Colonic mucosa (tissue), 4 donors: Measurements from ENCODE around the gene SCRT2. TPM values are rescaled to one million over a fixed set of nuclear protein-coding genes. Genes with fewer than 3 reads are reported as not detected.

Experiments
- DNase-seq: peaks from one replicate; pipeline ENCODE4 v3.0.0-alpha.2; 2020
- H3K27ac ChIP-seq: fragments of 200-600 bp; one replicate; pipeline ENCODE4 v1.8.0; 2021
- H3K27me3 ChIP-seq: fragments of 200-600 bp; one replicate; pipeline ENCODE4 v1.8.0; 2021
- H3K36me3 ChIP-seq: fragments of 200-600 bp; one replicate; pipeline ENCODE4 v1.8.0; 2021
- H3K4me1 ChIP-seq: fragments of 200-600 bp; one replicate; pipeline ENCODE4 v1.8.0; 2021; ENCODE audit warnings: mild to moderate bottlenecking
- H3K4me3 ChIP-seq: fragments of 200-600 bp; one replicate; pipeline ENCODE4 v1.8.0; 2021
- H3K9ac ChIP-seq, 2 donors: one replicate each; pipeline ENCODE4 v1.7.0; 2013; ENCODE audit warnings: control low read depth in 2 of 2, low read depth in 2 of 2, low read length in 2 of 2
- H3K9me3 ChIP-seq: fragments of 200-600 bp; one replicate; pipeline ENCODE4 v1.8.0; 2021
- intact Hi-C: fragments of 100-400 bp; cut with DNase I; formaldehyde crosslinking; loops from one replicate; pipeline ENCODE4 v1.14.1; 2022
- total RNA-seq, 2 donors: library from RNA; stranded (reverse); fragmentation: NEBNext Ultra II Directional in 1 of 2; extraction: Animal tissue kit (Norgen Biotek cat#: 25700) in 1 of 2; gene quantifications; one replicate each; pipeline ENCODE4 v1.2.1, GENCODE V29; 2021
- TF ChIP-seq, protein P1 (sequence below): fragments of 200-600 bp; IDR thresholded peaks from one replicate; pipeline ENCODE4 v1.8.0; 2022; ENCODE audit warnings: antibody characterized with exemption, mild to moderate bottlenecking
- donor health status: healthy.
- donor health status: DM: no; HTN: no; CAD: no.
- donor health status: DM: no; HTN: no; CAD: no.

Gene SCRT2
- total RNA-seq, 2 donors from 2014 or later = not detected

DNA sequence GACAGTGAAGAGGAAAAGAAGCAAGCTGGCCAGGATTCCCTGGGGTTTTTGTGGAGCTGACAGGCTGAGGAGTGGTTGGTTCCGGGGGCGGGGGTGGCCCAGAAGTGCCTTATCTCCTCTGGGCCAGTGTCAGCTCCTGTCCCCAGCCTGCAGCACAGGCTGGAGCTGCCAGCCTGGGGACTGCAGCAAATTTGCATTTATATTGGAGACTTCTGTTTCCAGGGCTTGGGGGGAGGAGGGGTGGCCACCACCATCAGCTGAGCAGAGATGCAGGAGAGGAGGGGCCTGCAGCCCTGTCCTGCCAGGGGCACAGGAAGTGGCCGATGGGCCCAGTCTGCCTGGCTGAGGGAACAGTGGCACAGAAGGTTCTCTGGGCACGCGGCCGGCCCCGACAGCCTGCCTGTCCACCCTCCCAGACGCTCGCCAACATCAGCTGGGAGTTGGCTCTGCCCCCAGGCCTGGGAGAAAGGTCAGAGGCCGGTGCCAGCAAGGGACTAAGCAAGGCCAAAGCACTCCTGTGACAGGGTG lies 24.3 kb upstream of the SCRT2 start:
- intact Hi-C loops = no loop called here
- no peak overlapping the region for H3K27ac ChIP-seq
- no peak overlapping the region for H3K9ac ChIP-seq
- no peak overlapping the region for H3K4me3 ChIP-seq
- H3K4me1 ChIP-seq = no peaks in the 10 kb centered on the region
- no peaks in the 10 kb centered on the region for H3K27me3 ChIP-seq
- TF ChIP-seq, protein P1, sequence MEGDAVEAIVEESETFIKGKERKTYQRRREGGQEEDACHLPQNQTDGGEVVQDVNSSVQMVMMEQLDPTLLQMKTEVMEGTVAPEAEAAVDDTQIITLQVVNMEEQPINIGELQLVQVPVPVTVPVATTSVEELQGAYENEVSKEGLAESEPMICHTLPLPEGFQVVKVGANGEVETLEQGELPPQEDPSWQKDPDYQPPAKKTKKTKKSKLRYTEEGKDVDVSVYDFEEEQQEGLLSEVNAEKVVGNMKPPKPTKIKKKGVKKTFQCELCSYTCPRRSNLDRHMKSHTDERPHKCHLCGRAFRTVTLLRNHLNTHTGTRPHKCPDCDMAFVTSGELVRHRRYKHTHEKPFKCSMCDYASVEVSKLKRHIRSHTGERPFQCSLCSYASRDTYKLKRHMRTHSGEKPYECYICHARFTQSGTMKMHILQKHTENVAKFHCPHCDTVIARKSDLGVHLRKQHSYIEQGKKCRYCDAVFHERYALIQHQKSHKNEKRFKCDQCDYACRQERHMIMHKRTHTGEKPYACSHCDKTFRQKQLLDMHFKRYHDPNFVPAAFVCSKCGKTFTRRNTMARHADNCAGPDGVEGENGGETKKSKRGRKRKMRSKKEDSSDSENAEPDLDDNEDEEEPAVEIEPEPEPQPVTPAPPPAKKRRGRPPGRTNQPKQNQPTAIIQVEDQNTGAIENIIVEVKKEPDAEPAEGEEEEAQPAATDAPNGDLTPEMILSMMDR = no peak
- H3K9me3 ChIP-seq = no peaks in the 10 kb centered on the region
- DNase-seq = no peak
- no peaks in the 10 kb centered on the region for H3K36me3 ChIP-seq

DNA sequence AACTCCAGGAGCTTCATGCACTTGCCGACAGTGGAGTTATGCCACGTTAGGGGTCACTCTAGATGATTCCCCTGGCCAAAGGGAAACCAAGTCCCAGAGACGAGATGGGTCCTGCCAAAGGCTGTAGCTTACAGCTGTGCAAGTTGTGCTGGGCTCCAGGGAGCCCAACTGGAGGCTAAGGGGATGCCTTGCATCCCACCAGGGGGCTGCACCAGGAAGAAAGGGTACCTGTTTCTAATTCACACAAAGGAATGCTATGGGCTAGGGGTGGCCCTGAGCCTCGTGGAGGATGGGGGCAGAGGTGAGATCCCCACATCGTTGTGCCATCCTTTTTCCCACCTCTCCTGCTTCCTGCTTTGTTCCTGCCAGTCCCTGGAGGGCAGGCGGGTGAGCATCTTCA lies 23.7 kb upstream of the SCRT2 start:
- intact Hi-C loops = no loop called here
- Histone ChIP-seq H3K27me3 (no peaks in the 10 kb centered on the region), H3K4me3 (no peak overlapping the region), H3K36me3 (no peaks in the 10 kb centered on the region), H3K9ac (no peak overlapping the region), H3K4me1 (no peaks in the 10 kb centered on the region), H3K27ac (no peak overlapping the region), H3K9me3 (no peaks in the 10 kb centered on the region)
- TF ChIP-seq, protein P1 = no peak
- no peak for DNase-seq

DNA sequence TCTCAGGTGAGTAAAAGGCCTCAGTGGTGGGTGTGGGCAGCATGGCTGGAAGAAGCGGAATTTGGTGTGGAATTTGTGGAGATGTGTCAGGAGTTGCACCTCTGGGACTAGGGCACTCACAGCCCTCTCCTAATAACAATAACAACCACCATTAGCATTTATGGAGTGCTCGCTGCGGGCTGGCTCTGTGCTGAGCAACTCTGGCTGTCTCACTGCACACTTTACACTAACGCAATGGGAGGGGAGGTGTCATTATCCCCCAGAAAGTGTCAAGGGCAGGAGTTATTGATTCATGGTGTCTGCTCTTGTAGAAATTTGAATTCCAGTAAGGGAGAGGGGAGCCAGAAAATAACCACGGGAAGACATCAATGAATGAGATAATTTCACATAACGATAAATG lies 22.7 kb upstream of the SCRT2 start:
- DNase-seq = no peak
- intact Hi-C loops = no loop called here
- H3K36me3 ChIP-seq = no peaks in the 10 kb centered on the region
- H3K4me1 ChIP-seq = no peaks in the 10 kb centered on the region
- H3K27me3 ChIP-seq = no peaks in the 10 kb centered on the region
- TF ChIP-seq, protein P1 = no peak
- H3K9ac ChIP-seq = no peak overlapping the region
- no peak overlapping the region for H3K4me3 ChIP-seq
- H3K27ac ChIP-seq = no peak overlapping the region
- no peaks in the 10 kb centered on the region for H3K9me3 ChIP-seq

DNA sequence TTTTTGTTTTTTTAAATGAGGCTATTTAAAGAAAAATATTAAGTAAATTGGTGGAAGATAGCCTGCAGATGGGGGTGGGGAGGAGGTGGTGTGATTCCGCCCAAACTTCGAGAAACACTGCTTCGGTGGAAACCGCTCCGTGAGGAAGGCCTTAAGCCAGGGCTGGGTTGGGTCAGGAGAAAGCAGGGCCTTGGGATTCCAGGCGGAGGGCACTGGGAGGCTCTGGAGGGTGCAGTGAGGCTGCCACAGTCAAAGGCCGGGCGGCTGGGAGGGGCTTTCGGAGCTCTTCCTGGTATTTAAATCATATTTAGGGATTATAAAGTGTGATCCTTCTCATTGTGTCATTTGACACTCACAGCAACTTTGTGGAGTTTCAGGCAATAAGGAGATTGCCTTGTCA lies 22.2 kb upstream of the SCRT2 start:
- Histone ChIP-seq H3K27me3 (no peaks in the 10 kb centered on the region), H3K9me3 (no peaks in the 10 kb centered on the region), H3K36me3 (no peaks in the 10 kb centered on the region), H3K9ac (no peak overlapping the region), H3K27ac (no peak overlapping the region), H3K4me1 (no peaks in the 10 kb centered on the region), H3K4me3 (no peak overlapping the region)
- DNase-seq = no peak
- TF ChIP-seq, protein P1 = no peak
- intact Hi-C loops = no loop called here

DNA sequence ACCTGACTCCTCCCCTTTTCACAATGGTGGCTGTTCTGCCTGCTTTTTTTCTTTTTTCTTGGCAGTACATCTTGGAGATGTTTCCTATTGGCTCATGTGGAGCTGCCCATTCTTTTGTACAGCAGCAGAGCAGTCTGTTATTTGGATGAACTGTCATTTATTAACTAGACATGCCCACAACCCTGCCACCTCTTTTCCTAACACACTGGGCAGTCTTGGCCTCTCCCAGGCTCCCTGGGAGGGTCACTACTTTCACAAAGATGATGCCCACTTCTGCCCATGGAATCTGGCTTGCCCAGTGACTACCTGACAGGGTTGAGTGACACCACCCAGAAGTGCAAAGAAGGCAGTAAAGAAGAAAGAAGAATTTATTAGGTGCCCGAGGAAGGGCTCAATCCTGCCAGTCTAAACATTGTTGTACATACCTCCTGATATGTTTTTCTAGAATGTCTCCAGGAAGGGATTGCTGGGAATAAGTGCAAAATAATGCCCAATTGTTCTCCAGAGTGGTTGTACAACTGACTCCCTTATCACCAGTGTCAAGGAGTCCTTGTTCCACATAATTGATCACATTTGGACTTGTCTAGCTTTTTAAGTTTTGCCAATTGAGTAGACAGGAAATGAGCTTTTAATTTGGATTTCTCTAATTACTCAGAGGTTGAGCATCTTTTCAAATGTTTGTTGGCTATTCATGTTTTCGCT lies 19.7 kb upstream of the SCRT2 start:
- no peaks in the 10 kb centered on the region for H3K9me3 ChIP-seq
- TF ChIP-seq, protein P1 = no peak
- intact Hi-C loops = no loop called here
- no peaks in the 10 kb centered on the region for H3K27me3 ChIP-seq
- no peak overlapping the region for H3K27ac ChIP-seq
- DNase-seq = no peak
- H3K9ac ChIP-seq = no peak overlapping the region
- H3K36me3 ChIP-seq = no peaks in the 10 kb centered on the region
- no peak overlapping the region for H3K4me3 ChIP-seq
- H3K4me1 ChIP-seq = no peaks in the 10 kb centered on the region
